Smooth muscle cell (in vitro differentiated cells): ENCODE measurements around the gene CST4. TPM values are rescaled to one million over a fixed set of nuclear protein-coding genes. Genes with fewer than 3 reads are reported as not detected.
"Not testable (repeated sequence)": the region's sequence is repeated elsewhere in the genome, so short reads cannot be mapped to it uniquely, and the experiment has no call there.

Experiments
- DNase-seq: peaks from one replicate; lab custom pipeline; 2025; ENCODE audit not compliant: unreplicated experiment; lab: John Stamatoyannopoulos, UW
- H2AFZ ChIP-seq: fragments of 200-600 bp; sonication (generic); 2 replicates; pipeline ENCODE4 v1.6.0; 2016; ENCODE audit warnings: antibody characterized with exemption, low read depth, mild to moderate bottlenecking
- H3F3A ChIP-seq: fragments of 200-600 bp; sonication (generic); 2 replicates; pipeline ENCODE4 v1.6.0; 2017; ENCODE audit warnings: antibody characterized with exemption, low read depth
- H3K27ac ChIP-seq: fragments of 200-600 bp; sonication (generic); 2 replicates; pipeline ENCODE4 v1.5.1; 2016; ENCODE audit warnings: low read depth, mild to moderate bottlenecking
- H3K27me3 ChIP-seq: fragments of 200-600 bp; sonication (generic); 2 replicates; pipeline ENCODE4 v1.6.1; 2016; ENCODE audit warnings: low read depth, mild to moderate bottlenecking
- H3K36me3 ChIP-seq: fragments of 200-600 bp; sonication (generic); 2 replicates; pipeline ENCODE4 v1.5.1; 2016; ENCODE audit warnings: low read depth
- H3K4me1 ChIP-seq: fragments of 200-600 bp; sonication (generic); 2 replicates; pipeline ENCODE4 v1.5.1; 2016; ENCODE audit warnings: low read depth
- H3K4me2 ChIP-seq: fragments of 200-600 bp; sonication (generic); 2 replicates; pipeline ENCODE4 v1.6.0; 2016; ENCODE audit warnings: mild to moderate bottlenecking
- H3K4me3 ChIP-seq: fragments of 200-600 bp; sonication (generic); 2 replicates; pipeline ENCODE4 v1.5.1; 2016; ENCODE audit warnings: mild to moderate bottlenecking
- H3K79me2 ChIP-seq: fragments of 200-600 bp; sonication (generic); 2 replicates; pipeline ENCODE4 v1.6.0; 2016; ENCODE audit warnings: low read depth, mild to moderate bottlenecking
- H3K9ac ChIP-seq: fragments of 200-600 bp; sonication (generic); 2 replicates; pipeline ENCODE4 v1.6.0; 2016; ENCODE audit warnings: low read depth
- H3K9me3 ChIP-seq: fragments of 200-600 bp; sonication (generic); replicated peaks from 2 replicates; pipeline ENCODE4 v1.5.1; 2016; ENCODE audit warnings: low read depth
- H4K20me1 ChIP-seq: fragments of 200-600 bp; sonication (generic); 2 replicates; pipeline ENCODE4 v1.6.0; 2016; ENCODE audit warnings: low read depth
- WGBS: methylation state at CpG from one replicate; pipeline ENCODE4 v1.1.7; 2016; ENCODE audit warnings: low lambda C conversion rate; 5-methylcytosine and 5-hydroxymethylcytosine counted together
- polyA plus RNA-seq: library from polyadenylated mRNA; unstranded; fragments of >200 nt; fragmentation: Nextera tagmentation; extraction: Ambion mirVana; gene quantifications from 2 replicates; pipeline ENCODE4 v1.2.1, GENCODE V29; 2016
- total RNA-seq: library from RNA; depleted of rRNA; stranded (reverse); fragments of >200 nt; gene quantifications from 2 replicates; pipeline ENCODE4 v1.2.3, GENCODE V29; 2014
- TF ChIP-seq, protein P1 (sequence below): fragments of 200-600 bp; sonication (generic); IDR thresholded peaks from 2 replicates; pipeline ENCODE4 v1.5.1; 2017; ENCODE audit warnings: borderline replicate concordance, mild to moderate bottlenecking, antibody characterized with exemption; ENCODE audit not compliant: insufficient read depth, poor library complexity, severe bottlenecking

The CST4 gene
- total and polyA plus RNA-seq, 2 experiments from 2014 or later = not detected

DNA sequence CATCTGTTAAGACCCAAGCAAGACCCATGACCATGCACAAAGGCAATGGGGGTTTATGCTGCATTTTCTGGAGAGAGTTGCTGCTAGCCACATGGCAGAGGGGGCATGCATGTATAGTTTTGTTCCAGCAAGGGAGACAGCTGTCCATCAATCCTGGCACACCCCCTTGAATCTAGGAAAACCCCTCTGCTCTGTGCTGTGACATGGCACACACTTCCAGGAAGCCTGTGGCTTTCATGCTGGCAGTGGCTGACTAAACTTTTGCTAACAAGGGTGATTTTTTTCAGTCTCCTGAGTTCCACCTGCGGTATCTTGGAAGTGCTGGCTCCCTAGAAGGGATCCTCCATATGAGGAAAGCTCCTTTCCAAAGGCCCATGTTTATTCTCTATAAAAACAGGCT is 9.1 kb upstream of the CST4 start:
- Histone ChIP-seq H3K27ac (no peak overlapping the region), H3K4me3 (no peak overlapping the region), H3F3A (peaks cover 5% of the 10 kb centered on the region), H3K9ac (no peak overlapping the region), H3K79me2 (no peaks in the 10 kb centered on the region), H2AFZ (no peak overlapping the region), H3K4me2 (peak overlapping the region; percentile 28), H3K9me3 (no peaks in the 10 kb centered on the region), H4K20me1 (no peaks in the 10 kb centered on the region), H3K27me3 (no peaks in the 10 kb centered on the region), H3K36me3 (no peaks in the 10 kb centered on the region), H3K4me1 (peaks cover 8% of the 10 kb centered on the region)
- TF ChIP-seq, protein P1, sequence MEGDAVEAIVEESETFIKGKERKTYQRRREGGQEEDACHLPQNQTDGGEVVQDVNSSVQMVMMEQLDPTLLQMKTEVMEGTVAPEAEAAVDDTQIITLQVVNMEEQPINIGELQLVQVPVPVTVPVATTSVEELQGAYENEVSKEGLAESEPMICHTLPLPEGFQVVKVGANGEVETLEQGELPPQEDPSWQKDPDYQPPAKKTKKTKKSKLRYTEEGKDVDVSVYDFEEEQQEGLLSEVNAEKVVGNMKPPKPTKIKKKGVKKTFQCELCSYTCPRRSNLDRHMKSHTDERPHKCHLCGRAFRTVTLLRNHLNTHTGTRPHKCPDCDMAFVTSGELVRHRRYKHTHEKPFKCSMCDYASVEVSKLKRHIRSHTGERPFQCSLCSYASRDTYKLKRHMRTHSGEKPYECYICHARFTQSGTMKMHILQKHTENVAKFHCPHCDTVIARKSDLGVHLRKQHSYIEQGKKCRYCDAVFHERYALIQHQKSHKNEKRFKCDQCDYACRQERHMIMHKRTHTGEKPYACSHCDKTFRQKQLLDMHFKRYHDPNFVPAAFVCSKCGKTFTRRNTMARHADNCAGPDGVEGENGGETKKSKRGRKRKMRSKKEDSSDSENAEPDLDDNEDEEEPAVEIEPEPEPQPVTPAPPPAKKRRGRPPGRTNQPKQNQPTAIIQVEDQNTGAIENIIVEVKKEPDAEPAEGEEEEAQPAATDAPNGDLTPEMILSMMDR = no peak
- no peak for DNase-seq
- 54% methylated on average over 1 of the region's 1 CpG for WGBS

DNA sequence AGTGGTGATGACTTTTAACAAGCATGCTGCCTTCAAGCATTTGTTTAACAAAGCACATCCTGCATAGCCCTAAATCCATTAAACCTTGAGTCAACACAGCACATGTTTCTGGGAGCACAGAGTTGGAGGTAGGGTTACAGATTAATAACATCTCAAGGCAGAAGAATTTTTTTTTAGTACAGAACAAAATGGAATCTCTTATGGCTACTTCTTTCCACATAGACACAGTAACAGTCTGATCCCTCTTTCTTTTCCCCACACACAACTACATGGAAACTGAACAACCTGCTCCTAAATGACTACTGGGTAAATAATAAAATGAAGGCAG is 6.2 kb upstream of the CST4 start:
- H3K36me3 ChIP-seq, H3K4me1 ChIP-seq, H4K20me1 ChIP-seq, H2AFZ ChIP-seq, H3K27me3 ChIP-seq, H3K9ac ChIP-seq, H3K79me2 ChIP-seq, H3K4me3 ChIP-seq, H3K9me3 ChIP-seq, DNase-seq, H3F3A ChIP-seq: not testable (repeated sequence)
- Histone ChIP-seq H3K27ac (peak overlapping the region; percentile 35), H3K4me2 (peak overlapping the region; percentile 44)

DNA sequence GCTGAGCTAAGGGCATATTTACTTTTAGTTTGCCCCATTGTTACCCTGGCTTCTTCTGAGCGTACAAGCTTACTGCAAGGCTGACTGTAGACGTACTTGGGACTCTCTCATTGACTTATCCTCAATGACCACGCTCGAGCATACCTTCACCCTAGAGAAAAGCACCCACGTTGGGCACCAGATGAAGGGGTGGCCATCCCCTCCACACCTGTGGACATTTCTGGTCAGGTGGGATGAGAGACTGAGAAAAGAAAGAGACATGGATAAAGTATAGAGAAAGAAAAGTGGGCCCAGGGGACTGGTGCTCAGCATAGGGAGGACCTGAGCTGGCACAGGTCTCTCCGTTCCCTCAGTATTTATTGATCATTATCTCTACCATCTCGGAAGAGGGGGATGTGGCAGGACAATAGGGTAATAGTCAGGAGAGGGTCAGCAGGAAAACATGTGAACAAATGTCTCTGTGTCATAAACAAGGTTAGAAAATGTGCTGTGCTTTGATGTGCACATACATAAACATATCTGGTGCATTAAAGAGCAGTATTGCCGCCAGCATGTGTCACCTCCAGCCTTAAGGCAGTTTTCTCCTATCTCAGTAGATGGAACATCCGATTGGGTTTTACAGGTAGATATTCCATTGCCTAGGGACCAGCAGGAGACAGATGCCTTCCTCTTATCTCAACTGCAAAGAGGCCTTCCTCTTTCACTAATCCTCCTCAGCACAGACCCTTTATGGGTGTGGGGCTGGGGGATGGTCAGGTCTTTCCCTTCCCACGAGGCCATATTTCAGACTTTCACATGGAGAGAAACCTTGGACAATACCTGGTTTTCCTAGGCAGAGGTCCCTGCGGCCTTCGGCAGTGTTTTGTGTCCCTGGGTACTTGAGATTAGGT is 5.6 kb upstream of the CST4 start:
- not testable (repeated sequence) for H3K36me3 ChIP-seq, H3K4me3 ChIP-seq, H3K9me3 ChIP-seq, DNase-seq, H2AFZ ChIP-seq, H3F3A ChIP-seq, H4K20me1 ChIP-seq, H3K9ac ChIP-seq, H3K27me3 ChIP-seq, H3K79me2 ChIP-seq, H3K4me1 ChIP-seq
- Histone ChIP-seq H3K4me2 (peak overlapping the region; percentile 44), H3K27ac (peak overlapping the region; percentile 35)
- WGBS = 57% methylated on average over 12 of the region's 12 CpGs

DNA sequence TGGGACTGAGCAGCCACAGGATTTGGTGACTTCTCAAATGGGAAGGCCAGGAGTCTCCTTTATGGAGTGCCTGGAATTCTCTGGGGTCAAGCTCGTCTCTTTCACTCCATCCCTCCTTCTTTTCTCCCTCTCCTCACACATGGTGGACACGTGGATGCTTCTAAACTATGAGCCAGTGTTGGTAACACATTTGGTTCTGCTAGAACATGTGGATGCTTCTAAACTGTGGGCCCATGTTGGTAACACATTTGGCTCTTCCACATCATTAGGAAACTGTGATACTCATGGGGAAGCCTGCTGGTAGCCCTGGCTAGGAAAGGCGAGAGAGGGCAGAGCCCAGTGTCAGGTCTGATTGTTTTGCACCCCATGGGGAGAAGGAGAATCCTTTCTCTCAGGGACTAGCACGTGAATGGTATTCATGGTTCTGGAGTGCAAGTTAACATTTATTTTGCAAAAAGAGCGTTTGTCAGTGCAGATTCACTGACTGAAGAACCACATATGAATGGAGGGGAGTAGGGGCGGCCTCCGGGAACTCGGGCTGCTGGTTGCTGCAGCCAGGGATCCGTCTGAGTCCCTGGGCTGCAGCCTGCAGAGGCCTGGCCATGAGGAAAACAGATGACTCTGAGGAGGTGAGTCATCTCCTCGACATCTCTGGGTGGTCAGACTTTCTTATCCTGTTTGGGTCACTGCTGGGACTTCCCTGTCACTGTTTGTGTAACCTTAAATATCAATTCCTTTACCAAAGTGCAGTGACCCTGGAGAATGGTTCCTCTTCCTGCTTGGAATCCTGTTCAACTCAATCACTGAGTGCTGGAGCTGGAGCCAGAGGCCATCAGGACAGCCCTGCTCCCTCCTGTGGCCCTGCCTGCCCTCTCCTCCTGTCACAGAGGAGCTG is 4.1 kb upstream of the CST4 start:
- H3F3A ChIP-seq, H3K9me3 ChIP-seq, H3K79me2 ChIP-seq, H3K27me3 ChIP-seq, H3K4me1 ChIP-seq, H3K4me3 ChIP-seq, H4K20me1 ChIP-seq, H3K36me3 ChIP-seq, H2AFZ ChIP-seq: not testable (repeated sequence)
- H3K27ac ChIP-seq = peak overlapping the region; percentile 86
- peak overlapping the region; percentile 52 for H3K9ac ChIP-seq
- H3K4me2 ChIP-seq = peak overlapping the region; percentile 75
- WGBS = 35% methylated on average over 10 of the region's 10 CpGs
- peak; percentile 15 for DNase-seq

DNA sequence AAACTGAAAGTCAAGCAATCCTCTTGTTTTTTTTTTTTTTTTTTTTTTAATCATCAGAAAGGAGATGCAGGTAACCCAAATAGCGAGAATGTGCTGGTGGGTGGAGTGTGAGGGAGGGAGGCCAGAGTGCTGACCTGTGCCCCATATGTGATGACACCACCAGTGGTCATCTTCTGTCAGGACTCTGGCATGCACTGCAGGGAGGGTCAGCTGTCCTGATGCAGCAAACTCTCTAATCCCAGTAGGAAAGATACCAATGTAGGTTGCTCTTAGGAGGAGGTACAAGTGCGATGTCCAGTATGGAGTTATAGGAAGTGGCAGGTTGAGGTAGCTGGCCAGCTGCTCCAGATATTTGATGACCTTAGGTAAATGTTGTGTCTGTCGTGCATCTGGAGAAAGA is 2.8 kb upstream of the CST4 start:
- H3K27me3 ChIP-seq = no peaks in the 10 kb centered on the region
- H3K9me3 ChIP-seq = no peaks in the 10 kb centered on the region
- 93% methylated on average over 3 of the region's 3 CpGs for WGBS
- no peak overlapping the region for H3K4me3 ChIP-seq
- no peak overlapping the region for H3K9ac ChIP-seq
- H3K36me3 ChIP-seq = no peaks in the 10 kb centered on the region
- no peak overlapping the region for H3K4me2 ChIP-seq
- H3K4me1 ChIP-seq = peaks cover 8% of the 10 kb centered on the region
- H3K27ac ChIP-seq = no peak overlapping the region
- TF ChIP-seq, protein P1 = no peak
- DNase-seq = no peak
- peaks cover 5% of the 10 kb centered on the region for H3F3A ChIP-seq
- no peaks in the 10 kb centered on the region for H4K20me1 ChIP-seq
- no peaks in the 10 kb centered on the region for H3K79me2 ChIP-seq
- no peak overlapping the region for H2AFZ ChIP-seq
